AG10803 (cell line): ENCODE measurements around the gene DBP.

Experiments
- DNase-seq: peaks from one replicate; pipeline ENCODE4 v3.0.0; 2010; ENCODE audit warnings: low read depth
- H3K4me3 ChIP-seq: 2 replicates; pipeline ENCODE4 v1.5.1; 2011; ENCODE audit warnings: mild to moderate bottlenecking, low read length, control low read depth
- TF ChIP-seq, protein P1 (sequence below): conservative IDR thresholded peaks from 2 replicates; pipeline ENCODE4 v1.5.1; 2011; ENCODE audit warnings: mild to moderate bottlenecking, low read length, control low read depth, inconsistent platforms

The DBP gene

DNA sequence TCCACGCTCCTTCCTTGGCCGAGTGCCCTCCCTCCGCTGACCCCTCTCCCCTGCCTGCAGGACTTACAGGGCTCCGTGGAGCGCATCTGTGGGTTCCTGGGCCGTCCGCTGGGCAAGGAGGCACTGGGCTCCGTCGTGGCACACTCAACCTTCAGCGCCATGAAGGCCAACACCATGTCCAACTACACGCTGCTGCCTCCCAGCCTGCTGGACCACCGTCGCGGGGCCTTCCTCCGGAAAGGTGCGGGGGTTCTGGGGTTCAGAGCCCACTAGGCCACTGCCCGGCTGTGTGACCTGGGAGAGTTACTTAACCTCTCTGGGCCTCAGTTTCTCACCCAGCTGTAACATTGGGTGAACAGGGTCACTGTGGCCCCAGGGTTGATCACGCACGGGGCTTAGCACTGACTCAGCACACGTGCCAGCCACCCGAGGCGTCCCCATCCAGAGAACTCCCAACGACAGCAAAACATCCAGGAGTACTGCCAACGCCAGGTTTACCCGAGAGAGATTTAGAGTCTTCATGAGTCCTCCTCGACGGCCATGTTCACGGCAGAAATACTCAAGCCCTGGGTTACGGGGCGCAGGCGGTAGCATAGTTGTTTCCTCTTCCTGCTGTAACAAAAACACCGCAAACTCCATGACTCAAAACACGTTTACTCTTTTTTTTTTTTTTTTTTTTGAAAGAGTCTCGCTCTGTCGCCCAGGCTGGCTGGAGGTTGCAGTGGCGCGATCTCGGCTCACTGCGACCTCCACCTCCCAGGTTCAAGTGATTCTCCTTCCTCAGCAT lies 40.3 kb downstream of the DBP start:
- no peak for DNase-seq
- TF ChIP-seq, protein P1, sequence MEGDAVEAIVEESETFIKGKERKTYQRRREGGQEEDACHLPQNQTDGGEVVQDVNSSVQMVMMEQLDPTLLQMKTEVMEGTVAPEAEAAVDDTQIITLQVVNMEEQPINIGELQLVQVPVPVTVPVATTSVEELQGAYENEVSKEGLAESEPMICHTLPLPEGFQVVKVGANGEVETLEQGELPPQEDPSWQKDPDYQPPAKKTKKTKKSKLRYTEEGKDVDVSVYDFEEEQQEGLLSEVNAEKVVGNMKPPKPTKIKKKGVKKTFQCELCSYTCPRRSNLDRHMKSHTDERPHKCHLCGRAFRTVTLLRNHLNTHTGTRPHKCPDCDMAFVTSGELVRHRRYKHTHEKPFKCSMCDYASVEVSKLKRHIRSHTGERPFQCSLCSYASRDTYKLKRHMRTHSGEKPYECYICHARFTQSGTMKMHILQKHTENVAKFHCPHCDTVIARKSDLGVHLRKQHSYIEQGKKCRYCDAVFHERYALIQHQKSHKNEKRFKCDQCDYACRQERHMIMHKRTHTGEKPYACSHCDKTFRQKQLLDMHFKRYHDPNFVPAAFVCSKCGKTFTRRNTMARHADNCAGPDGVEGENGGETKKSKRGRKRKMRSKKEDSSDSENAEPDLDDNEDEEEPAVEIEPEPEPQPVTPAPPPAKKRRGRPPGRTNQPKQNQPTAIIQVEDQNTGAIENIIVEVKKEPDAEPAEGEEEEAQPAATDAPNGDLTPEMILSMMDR, result no peak
- no peak overlapping the region for H3K4me3 ChIP-seq

DNA sequence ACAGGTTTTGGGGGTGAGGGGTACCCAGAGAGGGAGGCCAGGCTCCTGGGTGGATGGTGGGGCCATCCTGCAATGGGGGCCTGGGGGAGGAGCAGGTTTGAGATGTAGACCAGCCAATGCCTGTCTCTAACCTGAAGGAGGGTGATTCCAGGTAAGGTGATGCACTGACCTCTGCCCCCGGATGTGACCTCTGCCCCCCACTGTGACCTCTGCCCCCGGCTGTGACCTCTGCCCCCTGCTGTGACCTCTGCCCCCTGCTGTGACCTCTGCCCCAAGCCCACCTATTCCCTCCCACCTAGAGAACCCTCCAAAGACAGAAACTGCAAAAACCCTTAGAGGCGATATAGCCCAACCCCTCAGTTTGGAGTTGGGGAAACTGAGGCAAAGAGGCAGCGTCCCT lies 40.9 kb downstream of the DBP start:
- no peak for DNase-seq
- TF ChIP-seq, protein P1, result no peak

DNA sequence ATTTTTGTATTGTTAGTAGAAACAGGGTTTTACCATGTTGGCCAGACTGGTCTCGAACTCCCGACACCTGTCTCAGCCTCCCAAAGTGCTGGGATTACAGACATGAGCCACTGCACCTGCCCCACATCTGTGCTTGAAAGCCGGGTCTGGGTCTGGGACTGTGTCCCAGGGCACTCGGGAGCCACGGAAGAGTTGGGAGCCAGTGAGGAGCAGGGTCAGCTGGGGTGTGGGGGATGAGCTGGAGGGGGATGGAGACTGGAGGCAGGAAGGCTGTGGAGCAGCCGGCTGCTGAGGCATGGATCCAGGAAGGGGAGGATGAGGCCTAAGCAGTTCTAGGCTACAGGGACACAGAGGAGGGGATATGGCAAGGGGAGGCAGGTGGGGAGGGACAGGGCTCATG lies 41.3 kb downstream of the DBP start:
- TF ChIP-seq, protein P1, result no peak
- no peak for DNase-seq
- H3K4me3 ChIP-seq, result no peak overlapping the region

More for the DNA sequence above, 40.9 kb downstream of the DBP start:
- H3K4me3 ChIP-seq, result no peak overlapping the region

DNA sequence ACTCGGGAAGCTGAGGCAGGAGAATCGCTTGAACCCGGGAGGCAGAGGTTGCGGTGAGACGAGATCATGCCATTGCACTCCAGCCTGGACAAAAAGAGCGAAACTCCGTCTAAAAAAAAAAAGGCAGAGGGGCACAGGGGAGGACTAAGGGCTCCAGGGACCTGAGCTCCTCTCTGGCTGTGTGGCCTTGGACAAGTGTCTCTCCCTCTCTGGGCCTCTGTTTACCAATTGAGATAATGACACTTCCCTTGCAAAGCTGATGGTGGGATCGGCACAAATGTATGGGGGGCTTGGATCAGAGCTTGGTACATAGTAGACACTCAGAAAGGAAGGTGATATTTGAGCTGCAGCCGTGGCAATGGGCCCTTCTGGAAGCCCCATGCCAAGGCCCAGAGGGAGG lies 42.0 kb downstream of the DBP start:
- H3K4me3 ChIP-seq, result no peak overlapping the region
- TF ChIP-seq, protein P1, result no peak

DNA sequence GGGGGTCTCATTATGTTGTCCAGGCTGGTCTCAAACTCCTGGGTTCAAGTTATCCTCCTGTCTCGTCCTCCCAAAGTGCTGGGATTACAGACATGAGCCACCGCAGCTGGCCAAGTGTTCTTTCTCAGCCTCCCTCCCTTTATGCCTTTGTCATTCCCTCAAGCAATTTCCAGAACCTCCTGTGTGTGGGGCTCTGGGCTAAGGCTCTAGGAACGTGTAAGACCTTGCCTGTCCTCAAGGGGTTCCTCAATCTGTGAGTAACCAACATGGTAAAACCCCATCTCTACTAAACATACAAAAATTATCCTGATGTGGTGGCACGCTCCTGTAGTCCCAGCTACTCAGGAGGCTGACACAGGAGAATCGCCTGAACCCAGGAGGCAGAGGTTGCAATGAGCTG lies 46.2 kb downstream of the DBP start:
- DNase-seq, result peak; percentile 12
- TF ChIP-seq, protein P1, result no peak
- H3K4me3 ChIP-seq, result no peak overlapping the region

More for the DNA sequence above, 42.0 kb downstream of the DBP start:
- DNase-seq, result no peak

DNA sequence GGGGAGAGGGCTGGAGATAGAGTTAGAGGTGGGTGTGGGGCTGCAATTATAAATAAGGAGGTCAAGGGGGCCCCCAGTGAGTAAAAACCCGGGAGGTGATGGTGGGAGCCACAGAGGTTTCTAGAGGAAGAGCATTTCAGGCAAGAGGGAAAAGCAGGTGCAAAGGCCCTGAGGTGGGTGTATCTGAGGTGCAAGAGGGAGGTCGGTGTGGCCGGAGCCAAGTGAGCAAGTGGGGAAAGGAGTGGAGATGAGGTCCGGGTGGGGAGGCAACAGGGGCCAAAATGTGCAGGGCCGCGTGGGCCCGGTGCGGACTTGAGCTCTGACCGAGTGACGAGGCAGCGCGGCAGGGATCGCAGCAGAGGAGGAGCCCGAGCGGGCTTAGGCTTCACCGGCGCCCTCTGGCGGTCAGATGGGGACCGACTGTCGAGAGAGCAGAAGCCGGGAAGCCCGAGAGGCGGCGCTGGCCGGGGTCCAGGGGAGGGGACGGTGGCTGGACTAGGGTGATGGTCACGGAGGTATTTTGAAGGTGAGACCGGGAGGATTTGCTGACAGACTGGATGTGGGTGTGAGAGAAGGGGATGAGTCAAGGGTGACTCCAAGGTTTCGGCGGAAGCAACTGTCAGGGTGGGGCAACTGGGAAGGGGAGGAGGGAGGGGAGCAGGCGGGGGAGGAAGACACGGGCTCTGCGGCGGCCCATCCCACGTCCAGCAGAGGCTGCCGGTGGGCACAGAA lies 48.3 kb downstream of the DBP start:
- TF ChIP-seq, protein P1, result peak; percentile 90
- peak; percentile 76 for DNase-seq
- peak overlapping the region; percentile 65 for H3K4me3 ChIP-seq

DNA sequence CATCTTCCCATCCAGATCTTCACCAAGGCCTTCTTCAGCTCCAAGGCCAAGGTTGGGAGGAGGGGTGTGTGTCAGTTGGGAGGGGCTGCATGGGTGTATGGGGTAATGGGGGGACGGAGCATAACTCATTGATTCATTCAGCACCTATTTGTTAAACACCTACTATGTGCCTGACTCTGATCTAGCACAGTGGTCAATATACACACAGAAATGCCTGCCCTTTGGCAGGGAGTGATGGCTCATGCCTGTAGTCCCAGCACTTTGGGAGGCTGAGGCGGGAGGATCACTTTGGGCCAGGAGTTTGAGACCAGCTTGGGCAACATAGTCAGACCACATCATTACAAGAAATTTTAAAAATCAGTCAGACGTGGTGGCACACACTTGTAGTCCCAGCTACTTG lies 49.8 kb downstream of the DBP start:
- TF ChIP-seq, protein P1, result no peak
- H3K4me3 ChIP-seq, result no peak overlapping the region
- DNase-seq, result no peak
